NCI-H1092 (cell line): Measurements from ENCODE around the gene ZNF581.

Experiments
- DNase-seq: peaks from one replicate; lab custom pipeline; 2025; lab: John Stamatoyannopoulos, UW

The ZNF581 gene

GRCh38 chr19:55666343-55667005, 23.0 kb downstream of the ZNF581 start:
- DNase-seq: no peak

GRCh38 chr19:55667006-55667381, 23.5 kb downstream of the ZNF581 start:
- DNase-seq: no peak

- no peak for DNase-seq
Measured at GRCh38 chr19:55667511-55667910, 24.1 kb downstream of the ZNF581 start.

- DNase-seq: no peak
Measured at GRCh38 chr19:55667958-55668357, 24.5 kb downstream of the ZNF581 start.

GRCh38 chr19:55668603-55669348, 25.3 kb downstream of the ZNF581 start:
- DNase-seq: no peak

GRCh38 chr19:55669418-55670279, 26.2 kb downstream of the ZNF581 start:
- no peak for DNase-seq

- DNase-seq: no peak
Measured at GRCh38 chr19:55670280-55671053, 27.0 kb downstream of the ZNF581 start.

GRCh38 chr19:55671054-55671378, 27.6 kb downstream of the ZNF581 start:
- no peak for DNase-seq

- no peak for DNase-seq
Measured at GRCh38 chr19:55672418-55672817, 29.0 kb downstream of the ZNF581 start.

- no peak for DNase-seq
Measured at GRCh38 chr19:55673465-55673864, 30.0 kb downstream of the ZNF581 start.

- no peak for DNase-seq
Measured at GRCh38 chr19:55673889-55674288, 30.4 kb downstream of the ZNF581 start.

GRCh38 chr19:55674459-55674840, 31.0 kb downstream of the ZNF581 start:
- no peak for DNase-seq

- peak; percentile 91 for DNase-seq
Measured at GRCh38 chr19:55674841-55675660, 31.6 kb downstream of the ZNF581 start, which contains the start of gene EPN1. EPN1 (plus strand) TSS chr19:55675226; CDS start chr19:55678628, 3,402 bp downstream.

- no peak for DNase-seq
Measured at GRCh38 chr19:55675661-55676354, 32.4 kb downstream of the ZNF581 start.

GRCh38 chr19:55676383-55676782, 32.9 kb downstream of the ZNF581 start:
- DNase-seq: no peak

- no peak for DNase-seq
Measured at GRCh38 chr19:55676889-55677505, 33.5 kb downstream of the ZNF581 start.

GRCh38 chr19:55677572-55678028, 34.2 kb downstream of the ZNF581 start:
- DNase-seq: no peak

GRCh38 chr19:55678121-55678671, 34.7 kb downstream of the ZNF581 start:
- no peak for DNase-seq
